Kidney glomerular epithelial cell (primary cell): ENCODE measurements around the gene RAB35.

Experiments used
- DNase-seq: peaks from one replicate; lab custom pipeline; 2025; lab: John Stamatoyannopoulos, UW

Gene RAB35

DNA sequence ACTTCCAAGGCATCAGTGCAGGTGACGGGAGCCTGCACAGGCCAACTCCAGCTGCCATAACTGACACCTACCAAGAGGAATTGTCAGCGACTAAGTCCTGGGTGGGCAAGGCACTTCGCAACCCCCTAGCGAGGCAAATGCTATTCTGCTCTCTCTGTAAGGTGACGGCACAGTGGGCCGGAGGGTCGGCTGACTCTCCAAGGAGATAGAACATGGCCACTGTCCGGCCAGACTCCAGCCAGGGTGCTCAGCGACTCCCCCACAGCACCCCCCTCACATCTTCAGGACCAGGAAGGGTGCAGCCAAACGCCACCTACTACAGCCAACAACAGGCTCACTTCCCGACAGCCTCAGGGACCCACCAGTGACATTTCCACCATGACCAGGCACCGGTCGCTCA is 13.2 kb downstream of the RAB35 start:
- DNase-seq = no peak

DNA sequence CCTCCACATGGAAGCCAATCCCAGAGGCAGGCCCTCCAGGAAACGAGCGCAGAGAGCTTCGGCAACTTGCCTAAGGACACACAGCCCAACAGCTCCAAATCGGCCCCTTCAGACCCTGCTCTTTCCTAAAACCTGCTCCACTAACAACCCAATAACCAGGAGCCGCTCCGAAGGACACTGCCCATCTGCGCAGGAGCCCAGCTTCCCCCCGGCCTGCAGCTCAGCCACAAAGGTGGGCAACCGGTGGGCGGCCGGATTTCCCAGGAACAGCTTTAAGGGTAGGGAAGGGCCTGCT is 13.6 kb downstream of the RAB35 start:
- DNase-seq = no peak

DNA sequence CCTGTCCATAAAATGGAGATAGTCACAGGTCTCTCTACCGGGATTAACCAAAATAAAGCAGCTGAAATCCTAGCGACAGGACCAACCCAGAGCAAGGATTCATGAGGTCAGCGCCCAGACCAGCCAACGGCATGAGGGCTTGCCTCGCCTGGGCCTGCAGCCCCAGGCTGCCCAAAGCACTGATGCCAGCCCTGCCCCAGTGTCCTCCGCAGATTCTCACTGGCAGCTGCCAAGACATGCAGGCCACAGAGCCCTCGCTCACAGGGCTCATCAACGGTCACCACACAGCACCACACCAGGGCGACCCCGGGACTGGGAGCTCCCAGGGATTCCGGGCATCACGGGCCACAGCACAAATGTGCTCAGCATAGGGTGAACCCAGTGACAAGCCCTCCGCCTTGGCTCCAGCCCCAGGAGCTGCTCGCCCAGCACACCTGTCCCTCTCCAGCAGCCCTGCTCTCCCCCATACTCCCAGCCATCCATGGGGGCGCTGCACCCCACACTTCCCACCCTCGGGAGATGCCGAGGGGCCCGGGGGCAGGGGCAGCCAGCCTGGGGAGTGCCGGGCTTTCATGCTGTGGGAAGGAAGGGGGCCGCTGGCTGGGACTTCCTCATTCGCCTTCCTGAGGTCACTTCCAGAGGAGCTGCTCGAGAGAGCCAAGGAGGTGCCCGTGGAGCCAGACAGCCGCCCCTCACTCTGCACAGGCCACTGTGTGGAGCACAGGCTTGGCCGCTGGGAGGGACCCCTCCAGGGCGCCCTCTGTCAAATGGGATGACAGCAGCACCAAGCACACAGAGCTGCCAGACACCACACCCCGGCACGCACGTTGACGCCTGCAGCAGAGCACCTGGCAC is 14.1 kb downstream of the RAB35 start:
- no peak for DNase-seq

DNA sequence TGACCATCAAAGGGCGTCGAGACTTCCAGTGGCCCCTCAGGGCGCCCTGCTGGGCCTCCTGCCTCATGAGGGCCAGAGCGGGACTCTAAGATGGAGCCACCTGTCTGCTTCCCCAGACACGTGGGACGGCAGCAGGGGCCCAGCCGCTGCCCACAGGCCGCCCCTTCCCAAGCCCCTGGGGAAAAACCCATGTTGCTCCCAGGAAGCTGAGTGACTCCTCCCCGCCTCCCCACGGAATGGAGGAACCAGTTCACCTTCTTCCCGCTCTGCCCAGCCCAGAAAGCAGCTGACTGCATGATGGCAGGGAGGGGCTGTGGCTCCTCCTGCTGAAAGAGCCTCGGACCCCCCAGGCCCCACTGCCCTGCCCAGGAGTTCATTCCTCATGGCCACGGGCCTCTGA is 14.9 kb downstream of the RAB35 start:
- DNase-seq = no peak

DNA sequence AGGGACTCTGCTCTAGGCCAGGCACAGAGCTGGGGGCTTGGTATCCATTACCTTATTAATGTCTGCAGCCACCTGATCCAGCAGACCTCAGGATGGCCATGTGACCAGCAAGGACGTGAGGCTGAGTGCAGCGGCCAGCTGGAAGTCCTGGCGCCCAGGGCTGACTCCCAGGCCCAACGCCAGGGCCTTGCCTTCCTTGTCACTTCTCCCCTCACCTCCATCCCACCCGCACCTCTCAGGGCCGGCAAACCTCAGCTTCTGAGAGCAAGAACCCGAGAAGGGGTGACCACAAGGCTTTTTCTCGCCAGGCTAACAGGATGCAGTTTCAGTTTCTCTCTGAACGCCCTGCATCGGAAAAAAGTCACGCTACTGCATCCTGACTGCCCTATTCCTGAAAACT is 15.4 kb downstream of the RAB35 start:
- DNase-seq = no peak

DNA sequence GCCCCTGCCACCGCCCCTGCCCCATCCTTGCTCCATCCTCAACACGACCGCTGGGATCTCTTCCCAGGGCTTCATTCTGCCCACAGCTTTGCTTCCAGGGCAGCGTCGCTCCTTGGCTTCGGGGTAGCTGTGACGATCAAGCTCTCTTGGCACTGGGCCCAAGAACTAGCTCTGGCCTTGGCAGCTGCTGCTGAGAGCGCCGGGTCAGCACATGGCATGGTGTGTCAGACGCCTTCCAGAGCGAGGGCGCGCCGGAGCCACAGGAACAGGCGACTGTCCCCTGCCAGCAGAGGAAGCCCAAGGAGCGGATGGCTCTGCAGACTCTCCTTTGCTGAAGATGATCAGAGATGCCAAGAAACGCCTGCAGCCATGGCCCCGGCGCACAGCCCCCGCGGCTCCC is 15.9 kb downstream of the RAB35 start:
- DNase-seq = no peak

DNA sequence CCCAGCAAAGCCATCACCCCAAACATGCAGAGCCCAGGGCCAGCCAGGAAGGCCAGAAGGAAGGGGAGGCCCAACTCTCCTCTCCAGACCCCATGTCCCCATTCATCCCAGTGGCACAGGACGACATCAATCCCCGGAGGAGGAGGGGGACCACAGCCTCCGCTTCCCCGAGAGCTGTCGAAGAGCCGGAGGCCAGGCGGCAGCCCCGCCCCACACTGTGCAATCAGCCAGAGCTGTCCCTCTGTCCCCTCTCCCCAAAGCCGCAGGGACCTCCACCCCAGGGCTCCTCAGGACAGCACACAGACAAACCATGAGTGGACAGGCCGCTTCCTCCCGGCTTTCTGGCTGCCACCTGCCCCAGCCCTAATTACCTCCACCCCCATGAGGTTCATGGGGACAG is 16.8 kb downstream of the RAB35 start:
- DNase-seq = no peak

DNA sequence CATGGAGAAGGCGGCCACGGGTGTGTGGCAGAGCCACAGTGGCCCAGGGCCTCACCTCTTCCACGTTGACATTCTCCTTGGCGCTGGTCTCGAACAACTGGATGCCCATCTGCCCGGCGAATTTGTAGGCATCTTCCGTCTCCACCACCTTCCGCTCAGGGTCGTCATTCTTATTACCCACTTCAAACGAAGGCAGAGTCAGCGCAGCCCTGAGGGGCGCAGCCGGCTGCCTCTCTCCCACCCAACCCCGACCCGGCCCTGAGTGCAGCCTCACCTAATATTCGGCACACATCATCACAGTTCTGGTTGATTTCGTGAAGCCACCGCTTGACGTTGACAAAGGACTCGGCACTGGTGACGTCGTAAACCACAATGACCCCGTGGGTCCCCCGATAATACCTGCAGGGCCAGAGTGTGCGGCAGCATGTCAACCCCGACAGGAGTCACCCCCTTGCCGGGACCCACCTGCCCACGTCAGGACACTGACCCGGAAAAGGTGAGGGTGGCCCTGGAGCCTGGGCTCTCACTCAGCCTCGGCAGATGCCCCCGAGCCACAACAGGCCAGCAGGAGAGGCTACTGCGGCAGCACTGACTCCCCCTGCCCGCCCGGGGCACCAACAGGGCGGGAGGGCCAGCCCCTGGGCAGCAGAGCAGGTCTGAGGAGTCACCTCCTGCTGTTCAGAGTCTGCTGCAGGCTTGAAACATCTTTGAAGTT is 17.6 kb downstream of the RAB35 start:
- DNase-seq = no peak

DNA sequence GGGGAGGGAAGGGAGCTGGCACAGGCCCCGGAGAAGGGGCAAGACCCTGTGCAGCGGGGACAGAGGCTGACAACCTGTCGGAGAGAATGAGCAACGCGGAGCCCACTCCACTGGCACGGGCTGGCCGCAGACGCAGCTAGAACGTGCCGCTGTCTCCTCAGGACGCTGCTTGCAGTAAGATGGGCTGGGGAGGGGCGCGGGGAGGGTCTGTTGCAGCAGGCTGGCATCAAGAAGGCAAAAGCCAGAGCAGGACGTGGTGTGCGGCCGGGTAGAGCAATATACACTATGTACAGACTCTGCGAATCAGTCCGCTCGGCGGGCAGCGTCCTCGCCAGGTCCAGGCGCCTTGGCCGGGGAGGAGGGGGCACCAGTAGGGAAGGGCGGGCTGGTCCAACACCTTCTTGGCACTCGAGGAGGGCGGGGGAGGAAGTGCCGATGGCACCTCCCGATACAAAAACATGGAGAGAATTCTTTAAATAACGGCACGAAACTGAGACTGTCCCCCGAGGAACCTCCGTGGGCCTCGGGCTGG is 19.8 kb downstream of the RAB35 start:
- no peak for DNase-seq

GRCh38 chr12:120095736-120096135 is 20.8 kb downstream of the RAB35 start:
- no peak for DNase-seq

- DNase-seq = no peak
These were observed 21.2 kb downstream of the RAB35 start for GRCh38 chr12:120095331-120095730.

DNA sequence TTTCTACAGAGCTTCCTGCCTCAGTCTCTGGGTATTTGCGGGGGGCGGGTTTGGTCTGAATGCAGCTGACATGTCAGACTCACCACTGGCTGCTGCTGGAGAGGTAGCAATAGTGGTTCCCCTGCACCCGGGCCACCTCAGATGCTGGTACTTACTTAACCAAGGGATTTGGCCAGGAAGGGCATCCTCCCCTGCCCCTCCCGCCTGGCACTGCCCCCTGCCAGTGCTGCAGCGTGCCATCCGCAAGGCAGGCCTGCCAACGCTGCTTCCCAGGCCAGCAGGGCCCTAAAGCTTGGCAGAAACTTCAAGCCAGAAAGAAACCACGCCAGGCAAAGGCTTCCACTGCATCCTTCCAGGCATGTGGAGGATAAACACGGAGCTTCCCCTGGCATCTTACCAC is 22.1 kb downstream of the RAB35 start:
- DNase-seq = no peak

DNA sequence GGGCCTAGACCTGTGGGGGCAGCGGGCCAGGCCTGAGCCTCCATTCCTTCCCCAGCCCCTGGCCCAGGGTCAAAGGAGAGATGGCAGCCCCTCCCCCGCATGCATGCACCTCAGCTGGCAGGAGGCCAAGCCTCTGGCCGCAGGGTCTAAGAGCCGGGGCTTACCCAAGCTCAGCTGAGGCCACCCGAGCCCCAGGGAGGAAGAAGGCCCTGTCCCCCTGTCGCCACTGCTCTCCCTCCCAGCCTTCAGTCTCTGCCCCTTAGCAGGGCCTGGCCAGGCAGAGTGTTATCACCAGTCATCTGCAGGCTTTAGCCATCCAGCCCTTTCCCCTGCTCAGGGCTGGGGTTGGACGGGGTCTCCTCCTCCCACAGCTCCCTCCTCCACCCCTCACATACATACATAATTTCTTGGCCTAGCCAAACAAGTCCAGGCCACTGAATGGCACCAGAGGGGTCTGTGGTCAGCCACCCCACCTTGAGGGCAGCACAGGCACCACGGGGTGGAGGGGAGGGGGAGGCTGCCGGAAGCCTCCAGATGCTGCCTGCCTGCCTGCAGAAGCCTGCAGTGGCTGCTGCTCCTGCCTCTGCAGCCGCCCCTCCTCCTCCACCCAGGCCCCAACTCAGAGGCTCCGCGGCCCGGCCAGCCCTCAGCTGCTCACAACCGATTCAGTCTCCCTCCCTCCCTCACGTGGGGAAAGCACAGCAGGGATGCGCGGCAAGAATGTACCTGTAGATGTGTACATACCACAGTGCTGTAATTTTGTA is 22.8 kb downstream of the RAB35 start:
- DNase-seq = no peak

DNA sequence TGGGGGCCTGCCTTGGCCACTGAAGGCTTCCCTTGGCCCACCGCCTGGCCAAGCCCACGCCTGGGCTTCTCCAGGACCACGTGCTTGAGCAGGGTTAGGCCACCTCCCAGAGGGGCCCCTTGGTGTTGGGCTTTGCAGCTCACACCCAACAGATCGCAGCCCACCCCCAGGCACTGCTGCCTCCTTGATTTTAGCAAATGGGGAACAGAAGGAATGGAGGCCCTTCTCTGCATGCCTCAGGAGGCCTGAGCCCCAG is 23.3 kb downstream of the RAB35 start:
- DNase-seq = no peak

- no peak for DNase-seq
These were observed 23.8 kb downstream of the RAB35 start for GRCh38 chr12:120092551-120093335.

GRCh38 chr12:120091371-120092090 is 25.0 kb downstream of the RAB35 start:
- no peak for DNase-seq

GRCh38 chr12:120090626-120091295 is 25.8 kb downstream of the RAB35 start:
- DNase-seq = no peak

- no peak for DNase-seq
These were observed 26.3 kb downstream of the RAB35 start for GRCh38 chr12:120090206-120090605.

DNA sequence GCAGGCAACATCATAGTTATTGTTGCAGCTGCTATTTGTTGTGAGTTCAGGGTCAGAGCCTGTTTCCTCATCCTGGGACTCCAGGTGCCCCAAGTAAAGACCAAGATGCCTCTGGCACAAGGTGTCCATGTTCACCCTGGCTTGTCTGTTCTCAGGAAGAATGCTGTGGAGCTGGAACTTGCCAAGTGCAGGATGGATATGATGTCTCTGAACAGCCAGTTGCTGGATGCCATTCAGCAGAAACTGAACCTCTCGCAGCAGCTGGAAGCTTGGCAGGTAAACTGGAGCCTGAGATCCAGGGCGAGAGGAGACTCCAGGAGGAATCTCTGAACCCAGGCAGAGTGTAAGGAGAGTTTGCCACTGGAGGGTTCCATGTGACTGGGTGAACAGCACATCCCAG is 26.8 kb downstream of the RAB35 start:
- DNase-seq = no peak

DNA sequence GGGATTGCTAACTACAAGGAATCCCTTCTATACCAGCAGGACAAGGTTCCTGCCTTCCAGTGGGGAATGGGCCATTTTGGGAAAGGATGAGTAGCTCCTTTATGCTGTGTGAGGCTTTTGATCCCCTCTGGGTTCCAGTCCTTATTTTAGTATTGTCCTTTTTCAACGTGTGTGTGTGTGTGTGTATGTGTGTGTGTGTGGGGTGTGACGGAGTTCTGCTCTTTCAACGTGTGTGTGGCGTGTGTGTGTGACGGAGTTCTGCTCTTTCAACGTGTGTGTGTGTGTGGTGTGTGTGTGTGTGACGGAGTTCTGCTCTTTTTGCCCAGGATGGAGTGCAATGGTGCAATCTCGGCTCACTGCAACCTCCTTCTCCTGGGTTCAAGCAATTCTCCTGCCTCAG is 27.4 kb downstream of the RAB35 start:
- no peak for DNase-seq
